Ishikawa (cell line): ENCODE measurements around the gene CPNE1.

Experiments used
- CEBPB ChIP-seq: IDR thresholded peaks from 2 replicates; pipeline ENCODE4 v1.6.1; 2012
- CREB1 ChIP-seq: IDR thresholded peaks from 2 replicates; pipeline ENCODE4 v1.6.1; 2012; ENCODE audit warnings: low read depth
- EGR1 ChIP-seq: IDR thresholded peaks from 2 replicates; pipeline ENCODE4 v1.6.1; 2012
- EP300 ChIP-seq: IDR thresholded peaks from 2 replicates; pipeline ENCODE4 v1.6.1; 2012; ENCODE audit warnings: borderline replicate concordance
- MAX ChIP-seq: IDR thresholded peaks from 2 replicates; pipeline ENCODE4 v1.6.1; 2012
- RAD21 ChIP-seq: IDR thresholded peaks from 2 replicates; pipeline ENCODE4 v1.6.1; 2012; ENCODE audit warnings: low read depth
- REST ChIP-seq: IDR thresholded peaks from 2 replicates; pipeline ENCODE4 v1.6.1; 2012; ENCODE audit warnings: low read depth, mild to moderate bottlenecking
- YY1 ChIP-seq: IDR thresholded peaks from 2 replicates; pipeline ENCODE4 v1.6.1; 2012; ENCODE audit warnings: low read depth
- ZBTB7A ChIP-seq: IDR thresholded peaks from 2 replicates; pipeline ENCODE4 v1.6.1; 2012; ENCODE audit warnings: low read depth

GRCh38 chr20:35588397-35588796 lies 76.3 kb downstream of the CPNE1 start:
- TF ChIP-seq MAX, result no peak
- no peak for TF ChIP-seq REST
- no peak for TF ChIP-seq EP300
- no peak for TF ChIP-seq RAD21
- no peak for TF ChIP-seq CEBPB
- no peak for TF ChIP-seq ZBTB7A
- no peak for TF ChIP-seq CREB1
- TF ChIP-seq EGR1, result no peak
- TF ChIP-seq YY1, result no peak
